ENCODE measurements around the gene CD81.

The CD81 gene

GRCh38 chr11:2408671-2409070 lies 31.6 kb downstream of the CD81 start:
- DNase-seq: no peak

GRCh38 chr11:2409126-2409525 lies 32.0 kb downstream of the CD81 start:
- no peak for DNase-seq

- no peak for DNase-seq
Measured at GRCh38 chr11:2409611-2410468, 32.7 kb downstream of the CD81 start.

- no peak for DNase-seq
Measured at GRCh38 chr11:2410616-2411015, 33.5 kb downstream of the CD81 start.

- DNase-seq: no peak
Measured at GRCh38 chr11:2411446-2412305, 34.6 kb downstream of the CD81 start.

- DNase-seq: no peak
Measured at GRCh38 chr11:2412323-2412722, 35.2 kb downstream of the CD81 start.

GRCh38 chr11:2413742-2414579 lies 36.9 kb downstream of the CD81 start:
- DNase-seq: no peak

- no peak for DNase-seq
Measured at GRCh38 chr11:2414616-2415015, 37.5 kb downstream of the CD81 start.

GRCh38 chr11:2415171-2415570 lies 38.1 kb downstream of the CD81 start:
- no peak for DNase-seq

- no peak for DNase-seq
Measured at GRCh38 chr11:2415601-2416380, 38.7 kb downstream of the CD81 start.

- no peak for DNase-seq
Measured at GRCh38 chr11:2416765-2417164, 39.7 kb downstream of the CD81 start.

GRCh38 chr11:2417856-2418692 lies 41.0 kb downstream of the CD81 start:
- DNase-seq: no peak

GRCh38 chr11:2418693-2419360 lies 41.7 kb downstream of the CD81 start:
- no peak for DNase-seq

- DNase-seq: peak; percentile 86
Measured at GRCh38 chr11:2419638-2420501, 42.8 kb downstream of the CD81 start.

- peak; percentile 89 for DNase-seq
Measured at GRCh38 chr11:2420502-2421225, 43.6 kb downstream of the CD81 start.

- no peak for DNase-seq
Measured at GRCh38 chr11:2421226-2421994, 44.3 kb downstream of the CD81 start.

GRCh38 chr11:2421996-2422395 lies 44.9 kb downstream of the CD81 start:
- DNase-seq: no peak

Data from hematopoietic multipotent progenitor cell treated with erythropoietin and hydrocortisone succinate and interleukin-3 and kit ligand, for 6 days (in vitro differentiated cells).